NCI-H1417 treated with DMSO at 0.1 percent for 48 hours (cell line): Measurements from ENCODE around the gene ZNF621.
"Not testable (repeated sequence)": the region's sequence is repeated elsewhere in the genome, so short reads cannot be mapped to it uniquely, and the experiment has no call there.

Source experiments
- DNase-seq: peaks from one replicate; lab custom pipeline; 2025; lab: John Stamatoyannopoulos, UW

The ZNF621 gene

DNA sequence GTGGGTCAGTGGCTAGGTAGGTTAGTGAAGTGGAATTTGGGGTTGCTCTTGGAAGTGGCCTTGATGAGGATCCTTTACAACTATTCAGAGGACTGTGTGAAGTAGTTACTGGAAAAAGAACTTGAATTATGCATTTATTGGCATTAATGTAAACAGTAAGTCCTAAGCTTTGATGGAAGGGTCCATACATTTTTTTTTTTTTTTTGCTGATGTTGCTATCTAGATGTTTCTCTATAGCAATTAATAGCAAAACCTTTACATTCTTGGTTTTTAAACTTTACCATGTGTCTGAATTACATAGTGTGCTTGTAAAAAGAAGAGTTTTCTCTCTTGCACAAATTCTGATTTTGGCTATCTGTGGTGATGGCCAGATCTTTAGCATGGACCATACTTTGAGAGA lies 9.5 kb downstream of the ZNF621 start:
- no peak for DNase-seq

DNA sequence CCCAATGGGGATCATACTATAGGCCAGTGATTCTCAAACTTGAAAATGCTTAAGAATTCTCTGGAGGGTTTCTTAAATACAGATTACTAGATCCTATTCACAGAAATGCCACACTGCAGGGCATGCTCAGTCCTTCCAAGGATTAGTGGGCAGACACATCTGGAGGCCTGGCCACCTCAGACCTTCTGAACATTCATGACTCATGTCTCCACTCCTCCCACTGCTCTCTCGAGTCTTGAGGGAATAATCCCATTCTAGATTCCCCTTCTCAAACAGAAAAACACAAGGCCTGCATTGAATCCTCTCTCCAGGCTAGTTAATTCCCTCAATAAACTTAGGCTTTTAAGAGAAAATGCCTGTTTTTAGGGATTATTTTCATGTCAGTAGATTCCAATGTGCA lies 22.1 kb downstream of the ZNF621 start:
- no peak for DNase-seq

DNA sequence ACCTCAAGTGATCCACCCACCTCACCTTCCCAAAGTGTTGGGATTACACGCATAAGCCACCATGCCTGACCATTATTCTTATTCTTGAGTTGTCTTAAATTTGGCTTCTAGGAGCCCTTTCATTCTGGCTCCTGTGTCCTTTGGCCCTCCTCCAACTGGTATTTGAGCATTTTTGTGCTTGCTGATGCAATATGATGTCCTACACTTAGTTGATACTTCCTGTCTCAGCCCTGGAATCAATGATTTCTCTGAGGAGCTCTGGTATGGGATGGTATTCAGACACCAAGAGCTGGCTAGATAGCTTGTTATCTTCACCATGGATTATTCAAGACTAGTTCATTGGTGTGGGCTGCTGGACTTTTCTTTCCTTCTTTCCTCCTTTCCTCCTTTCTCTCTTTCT lies 25.4 kb downstream of the ZNF621 start:
- no peak for DNase-seq

DNA sequence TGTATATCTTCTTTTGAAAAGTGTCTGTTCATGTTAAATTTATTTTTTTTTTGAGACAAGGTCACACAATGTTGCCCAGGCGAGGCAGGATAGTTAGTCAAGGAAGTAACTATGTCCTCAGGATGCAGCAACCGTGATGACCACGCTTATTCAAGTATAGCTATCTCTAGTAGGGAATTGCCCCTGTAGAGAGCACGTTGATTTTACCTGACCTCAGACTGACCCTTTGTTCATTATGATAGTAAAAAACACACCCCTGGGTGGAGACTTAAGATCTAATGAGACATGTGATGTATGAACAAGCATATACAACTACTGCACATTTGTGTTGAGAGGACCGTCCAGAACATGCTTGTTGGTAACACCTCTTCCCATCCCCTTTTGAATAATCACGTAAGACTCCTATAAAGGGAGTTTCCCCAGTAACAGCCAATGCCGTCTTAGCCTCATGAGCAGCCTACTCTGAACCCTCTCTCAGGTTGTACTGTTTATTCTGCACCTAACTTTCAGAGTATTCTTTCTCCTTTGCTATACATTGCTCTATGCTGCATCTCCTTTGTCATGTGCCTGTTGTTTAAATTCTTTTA lies 32.9 kb downstream of the ZNF621 start:
- no peak for DNase-seq

DNA sequence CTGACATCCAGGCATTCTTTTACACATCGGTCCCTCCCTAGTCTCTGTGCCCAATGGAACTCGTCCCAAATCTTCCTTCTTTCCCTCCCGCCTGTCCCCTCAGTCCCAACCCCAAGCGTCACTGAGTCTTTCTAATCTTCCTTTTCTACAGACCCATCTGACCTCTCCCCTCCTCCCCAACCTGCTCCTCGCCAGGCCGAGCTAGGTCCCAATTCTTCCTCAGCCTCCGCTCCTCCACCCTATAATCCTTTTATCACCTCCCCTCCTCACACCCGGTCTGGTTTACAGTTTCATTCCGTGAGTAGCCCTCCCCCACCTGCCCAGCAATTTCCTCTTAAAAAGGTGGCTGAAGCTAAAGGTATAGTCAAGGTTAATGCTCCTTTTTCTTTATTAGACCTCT lies 37.7 kb downstream of the ZNF621 start:
- not testable (repeated sequence) for DNase-seq

DNA sequence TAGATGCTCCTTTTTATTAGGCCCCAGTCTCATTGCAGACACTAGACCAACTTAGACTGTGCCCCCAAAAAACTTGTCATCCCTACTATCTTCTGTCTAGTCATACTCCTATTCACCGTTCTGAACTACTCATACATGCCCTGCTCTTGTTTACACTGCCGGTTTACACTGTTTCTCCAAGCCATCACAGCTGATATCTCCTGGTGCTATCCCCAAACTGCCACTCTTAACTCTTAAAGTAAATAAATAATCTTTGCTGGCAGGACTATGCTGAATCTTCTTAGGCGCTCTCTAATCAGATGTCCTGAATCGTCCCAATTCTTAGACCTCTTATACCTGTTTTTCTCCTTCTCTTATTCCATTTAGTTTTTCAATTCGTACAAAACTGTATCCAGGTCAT lies 40.9 kb downstream of the ZNF621 start:
- not testable (repeated sequence) for DNase-seq

DNA sequence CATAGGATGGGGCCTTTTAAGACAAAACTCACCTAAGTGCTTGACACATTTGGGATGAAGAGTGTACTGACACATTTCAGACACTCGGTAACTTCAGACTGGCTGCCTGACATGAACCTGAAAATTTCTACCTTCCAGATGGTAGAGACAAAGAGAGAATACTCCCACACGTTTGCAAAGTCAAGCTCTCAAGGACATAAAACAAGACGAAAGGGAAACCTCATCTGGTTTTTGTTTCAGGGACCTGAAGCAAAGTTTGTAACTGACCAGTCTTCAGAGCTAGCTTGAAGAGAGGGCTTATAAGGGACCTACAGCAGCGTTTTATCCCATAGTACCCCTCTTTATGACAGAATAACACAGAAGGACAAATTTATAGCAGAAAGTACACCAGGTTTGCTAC lies 41.9 kb downstream of the ZNF621 start:
- no peak for DNase-seq

DNA sequence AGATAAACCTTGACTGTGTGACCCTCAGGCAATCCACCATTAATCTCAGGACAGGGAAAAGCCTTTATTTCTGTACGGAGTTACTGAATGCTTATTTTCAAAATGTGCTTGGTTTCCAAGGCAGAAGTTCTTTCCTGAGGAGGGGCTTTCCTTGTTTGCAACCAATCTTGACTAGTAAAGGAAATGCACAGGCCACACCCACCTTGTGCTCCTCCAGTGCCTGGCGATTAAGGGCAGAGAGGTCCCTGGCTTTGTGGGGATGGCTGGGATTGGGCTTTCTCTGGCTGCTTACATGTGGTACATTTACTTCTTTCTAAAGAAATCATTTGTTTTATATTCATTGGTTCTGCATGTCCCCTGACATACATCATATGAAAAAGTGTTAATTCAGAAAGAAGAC lies 47.8 kb downstream of the ZNF621 start:
- no peak for DNase-seq

DNA sequence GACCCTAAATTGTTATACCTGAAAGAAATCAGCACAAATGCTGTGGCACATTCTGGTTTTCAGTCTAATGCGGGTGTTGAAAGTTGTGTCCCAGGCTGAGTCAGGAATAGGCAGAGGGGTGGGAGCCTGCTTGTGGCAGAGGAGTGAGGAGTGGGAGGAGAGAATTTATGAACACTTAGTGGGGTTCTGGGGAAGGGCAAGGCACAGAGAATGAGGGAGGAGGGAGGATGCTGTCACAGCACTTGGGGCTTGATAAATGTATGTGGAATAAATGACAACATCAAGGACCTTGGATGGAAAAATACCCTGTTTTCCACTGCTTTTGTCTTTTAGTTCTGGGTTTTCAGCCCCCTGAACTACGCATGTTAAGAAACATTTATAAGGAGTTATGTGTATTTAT lies 49.3 kb downstream of the ZNF621 start:
- DNase-seq: no peak

DNA sequence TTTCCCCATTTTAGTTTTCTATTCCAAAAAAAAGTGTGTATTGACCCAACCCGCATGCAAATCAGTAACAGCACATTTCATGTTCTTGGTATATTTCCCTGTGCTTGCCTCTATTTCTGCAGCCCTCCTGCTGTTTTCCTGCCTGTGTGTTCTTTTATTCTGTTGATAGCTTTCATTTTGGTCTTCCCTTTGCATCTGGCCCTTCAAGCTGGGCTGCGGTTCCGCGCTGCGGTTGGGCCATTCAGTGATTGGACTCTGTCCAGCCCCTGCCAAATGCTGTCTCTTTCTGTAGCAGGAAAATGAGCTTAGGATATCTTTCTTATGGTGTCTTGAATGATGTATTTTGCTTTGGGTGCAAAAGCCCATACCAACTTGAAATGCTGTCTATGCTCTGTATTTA lies 49.9 kb downstream of the ZNF621 start:
- no peak for DNase-seq

DNA sequence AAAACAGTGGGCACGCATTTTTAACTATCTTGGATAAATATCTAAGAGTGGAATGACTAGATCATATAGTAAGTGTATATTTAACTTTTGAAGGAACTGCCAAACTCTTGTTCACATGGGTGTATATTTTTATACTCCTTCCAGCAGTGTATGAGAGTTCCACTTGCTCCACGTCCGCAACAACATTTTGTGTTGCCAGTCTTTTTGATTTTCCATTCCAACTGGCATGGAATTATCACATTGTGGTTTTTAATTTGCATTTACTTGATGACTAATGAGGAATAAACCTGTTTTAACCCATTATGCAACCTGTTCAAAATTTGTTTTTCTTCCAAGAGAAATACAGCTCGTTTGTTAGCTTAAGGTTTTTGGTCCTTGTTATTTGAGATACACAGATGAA lies 51.6 kb downstream of the ZNF621 start:
- no peak for DNase-seq

DNA sequence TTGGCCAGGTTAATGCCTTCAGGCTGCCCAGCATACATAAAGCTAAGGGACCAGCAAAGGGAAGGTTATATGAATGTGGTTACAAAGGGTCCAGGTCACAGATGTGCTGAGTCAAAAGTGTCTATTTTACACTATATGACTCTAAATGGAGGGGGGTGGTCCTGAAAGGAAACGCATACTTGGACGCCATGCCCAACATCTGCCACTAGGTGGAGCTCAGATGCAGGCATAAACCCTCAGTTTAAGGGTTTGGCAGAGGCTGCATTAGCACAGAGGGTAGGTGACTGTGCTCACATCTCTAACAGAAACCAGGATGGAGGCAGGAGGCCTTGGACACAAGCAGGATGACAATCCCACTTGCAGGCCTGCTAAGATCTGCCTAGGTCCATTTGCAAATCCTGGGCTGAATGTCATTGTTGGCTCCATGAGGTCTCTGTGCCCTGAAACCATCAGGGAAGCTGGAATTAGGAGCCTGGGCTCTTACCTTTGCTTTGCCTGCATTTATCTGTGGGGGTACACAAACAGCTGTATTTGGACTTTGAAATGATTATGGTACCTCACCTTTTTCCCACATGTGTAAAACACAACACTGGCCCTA lies 55.8 kb downstream of the ZNF621 start:
- no peak for DNase-seq

DNA sequence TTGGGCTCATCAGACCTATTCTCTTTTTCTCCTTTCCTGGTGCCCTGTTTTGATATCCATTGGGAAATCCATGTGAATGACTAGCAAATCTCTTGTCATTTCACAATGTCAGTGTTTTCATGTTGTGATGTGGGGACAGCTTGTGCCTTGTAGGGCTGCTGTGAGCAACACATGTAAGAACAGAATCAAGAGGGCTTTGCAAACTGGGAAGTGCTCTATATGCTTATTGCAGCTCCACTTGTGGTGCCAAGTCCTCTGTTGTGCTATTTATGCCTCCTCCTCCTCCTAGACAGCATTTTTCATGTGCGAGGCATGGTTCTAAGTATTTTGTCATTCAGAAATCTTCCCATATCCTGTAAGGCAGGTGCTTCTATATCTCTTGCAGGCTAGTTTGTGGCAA lies 56.4 kb downstream of the ZNF621 start:
- no peak for DNase-seq

DNA sequence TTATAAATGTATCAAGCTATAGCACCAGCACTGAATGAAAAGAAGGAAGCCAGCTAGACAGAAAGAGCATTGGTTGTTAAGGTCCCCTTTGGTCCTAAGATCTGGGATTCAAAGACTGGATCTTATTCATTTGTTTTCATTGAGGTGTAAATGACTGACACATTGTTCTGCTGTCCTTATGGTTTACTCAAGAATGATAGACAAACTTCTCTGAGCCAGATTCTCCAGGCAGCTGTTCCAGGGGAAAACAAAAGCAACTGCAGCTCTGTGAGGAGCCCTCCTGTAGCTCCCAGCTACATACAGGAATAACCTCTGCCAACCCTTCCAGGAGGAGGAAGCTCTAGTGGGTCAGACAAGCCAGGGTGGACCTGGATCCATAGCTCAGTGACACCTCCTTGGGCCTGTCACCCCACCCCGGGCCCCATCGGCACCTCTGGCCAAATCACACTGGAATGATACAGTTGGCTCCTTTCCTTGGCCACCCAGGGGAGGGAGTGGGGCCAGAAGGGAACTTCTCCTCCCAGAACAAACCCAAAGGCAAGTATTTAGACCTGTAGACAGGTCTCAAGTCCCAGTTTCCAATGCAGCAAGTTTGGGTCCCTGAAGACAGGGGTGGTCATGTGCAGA lies 57.8 kb downstream of the ZNF621 start:
- no peak for DNase-seq

DNA sequence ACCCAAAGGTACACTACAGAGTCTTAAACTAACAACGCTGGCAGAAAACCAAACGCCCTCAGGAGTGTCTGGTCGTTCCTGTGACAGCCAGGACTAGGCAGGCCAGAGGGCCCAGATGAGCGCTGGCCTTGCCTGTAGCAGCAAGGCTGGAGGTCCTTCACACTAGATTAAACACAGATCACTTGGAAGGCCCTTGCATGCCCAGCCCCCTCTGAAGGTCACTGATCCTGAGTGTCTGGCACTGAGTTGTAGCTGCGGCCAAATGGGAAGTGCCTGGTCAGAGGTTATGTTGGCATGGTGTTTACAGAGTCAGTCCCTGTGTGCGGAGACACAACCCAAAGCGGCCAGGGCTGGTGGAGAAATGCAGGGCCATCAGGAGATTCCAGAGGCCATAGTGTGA lies 58.9 kb downstream of the ZNF621 start:
- DNase-seq: no peak

DNA sequence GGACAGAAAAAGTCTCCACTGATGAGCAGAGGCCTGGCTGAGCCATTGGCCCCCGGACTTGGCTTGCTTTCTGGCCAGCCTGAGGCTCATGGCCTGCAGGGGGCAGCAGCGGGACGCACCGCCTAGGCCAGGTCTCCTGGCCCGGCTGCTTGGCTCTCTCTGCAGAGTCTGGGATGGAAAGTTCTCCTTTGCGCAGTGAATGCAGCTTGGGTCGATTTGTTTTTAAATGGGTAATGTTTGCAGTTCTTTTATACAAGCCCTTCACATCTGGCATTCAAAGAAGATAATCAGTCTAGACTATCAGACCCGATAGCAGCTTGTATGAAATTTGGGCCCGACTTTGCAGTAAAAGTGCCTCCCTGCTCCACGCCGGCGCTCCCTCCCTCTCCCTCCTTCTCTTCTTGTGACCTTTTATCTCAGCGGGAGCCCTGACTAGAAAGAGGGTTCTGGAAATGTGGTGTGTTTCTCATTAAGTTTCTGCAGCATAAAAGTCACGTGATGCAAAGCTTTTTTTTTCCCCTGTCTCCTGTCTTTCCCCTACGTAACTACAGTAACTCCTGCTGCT lies 59.9 kb downstream of the ZNF621 start:
- no peak for DNase-seq

DNA sequence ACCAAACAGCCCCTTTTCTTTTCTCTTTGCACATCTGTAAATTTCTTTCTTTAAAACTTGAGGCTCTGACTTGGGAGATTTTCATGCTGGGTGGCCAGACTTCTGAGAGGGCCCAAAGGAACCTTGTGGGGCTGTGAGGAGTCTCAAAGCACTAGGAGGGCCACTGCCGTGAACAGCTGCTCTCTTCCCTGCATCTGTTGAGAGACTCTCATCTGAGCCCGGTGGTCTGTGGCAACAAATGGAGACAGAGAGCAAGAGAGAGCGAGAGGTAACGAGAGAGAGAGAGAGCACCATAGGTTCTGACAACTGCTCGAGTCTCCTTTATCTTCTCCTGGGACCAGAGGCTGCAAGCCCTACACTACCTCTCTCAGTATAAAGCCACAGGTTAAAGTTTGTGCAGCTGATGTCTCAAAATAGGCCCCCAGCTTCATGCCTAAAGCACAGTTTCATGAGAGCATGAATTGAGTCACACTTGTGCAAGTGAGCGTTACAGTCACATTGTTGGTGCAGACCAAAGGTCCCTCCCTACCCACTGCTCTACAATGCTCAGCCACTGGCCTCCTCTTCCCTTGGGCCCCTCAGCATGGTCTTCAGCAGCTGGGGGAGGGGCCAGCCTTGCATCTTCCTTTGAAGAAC lies 60.7 kb downstream of the ZNF621 start:
- DNase-seq: no peak

DNA sequence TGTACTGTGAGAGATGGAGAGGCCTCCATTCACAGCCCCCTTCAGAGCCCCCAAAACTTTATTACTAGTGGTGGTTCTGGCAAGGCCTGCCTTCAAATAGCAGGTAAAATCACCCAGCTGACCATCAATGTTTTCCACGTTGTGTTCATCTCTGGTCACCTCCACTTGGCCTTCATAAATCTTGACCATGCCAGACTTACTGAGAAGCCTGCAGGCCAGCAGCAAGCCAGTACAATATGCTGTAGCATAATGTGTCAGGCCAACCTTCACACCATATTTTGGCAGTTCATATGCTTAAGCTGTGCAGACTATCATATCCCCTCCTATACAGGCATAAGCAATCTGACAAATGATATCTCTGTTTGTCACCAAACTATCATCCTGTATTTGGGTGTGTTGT lies 62.1 kb downstream of the ZNF621 start:
- DNase-seq: no peak

DNA sequence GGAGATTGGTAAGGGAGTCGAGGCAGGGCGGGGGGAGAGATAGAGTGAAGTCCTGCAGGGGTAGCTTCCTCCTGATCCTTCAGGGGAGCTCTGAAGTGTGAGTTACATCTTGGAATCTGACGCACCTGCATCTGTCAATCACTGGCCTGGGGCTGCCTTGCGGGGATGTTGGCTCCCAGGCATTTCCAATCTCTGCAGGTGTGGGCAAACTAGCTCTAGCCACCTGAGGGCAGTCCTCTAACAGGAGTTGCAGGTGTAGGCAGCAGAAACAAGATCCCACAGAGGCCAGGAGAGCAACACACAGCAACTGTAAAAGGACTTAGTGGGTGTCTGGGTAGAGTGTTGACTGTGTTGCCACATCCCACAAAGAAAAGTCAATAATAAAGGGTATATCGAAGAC lies 63.6 kb downstream of the ZNF621 start:
- DNase-seq: no peak
